GM18508 (cell line): Measurements from ENCODE around the gene HDGF.

Source experiments
- ATAC-seq: cut with Tn5 transposase; IDR thresholded peaks from one replicate; pipeline ENCODE4 v1.9.1; 2021; ENCODE audit warnings: moderate number of reproducible peaks; ENCODE audit not compliant: insufficient read depth, unreplicated experiment

Gene HDGF

DNA sequence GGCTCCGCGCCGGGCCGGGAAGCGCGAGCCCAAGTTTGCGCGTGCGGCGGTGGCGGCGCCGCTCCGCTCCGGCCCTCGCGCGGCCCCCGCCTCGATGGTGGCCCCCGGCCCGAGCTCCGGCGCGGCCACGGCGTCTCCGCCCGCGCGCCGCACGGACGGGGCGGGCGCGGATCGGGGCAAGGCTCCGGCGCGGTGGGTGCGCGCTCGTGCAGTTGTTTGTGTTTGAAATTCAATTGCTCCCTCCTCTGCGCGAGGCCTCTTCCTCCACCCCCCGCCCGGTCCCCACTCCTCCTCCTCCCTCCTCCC is at the start of gene HDGF:
HDGF (minus strand) TSS at position 225 of the 306 bp plus-strand sequence. CDS start 246 bp downstream, outside the sequence.
- no peak for ATAC-seq

DNA sequence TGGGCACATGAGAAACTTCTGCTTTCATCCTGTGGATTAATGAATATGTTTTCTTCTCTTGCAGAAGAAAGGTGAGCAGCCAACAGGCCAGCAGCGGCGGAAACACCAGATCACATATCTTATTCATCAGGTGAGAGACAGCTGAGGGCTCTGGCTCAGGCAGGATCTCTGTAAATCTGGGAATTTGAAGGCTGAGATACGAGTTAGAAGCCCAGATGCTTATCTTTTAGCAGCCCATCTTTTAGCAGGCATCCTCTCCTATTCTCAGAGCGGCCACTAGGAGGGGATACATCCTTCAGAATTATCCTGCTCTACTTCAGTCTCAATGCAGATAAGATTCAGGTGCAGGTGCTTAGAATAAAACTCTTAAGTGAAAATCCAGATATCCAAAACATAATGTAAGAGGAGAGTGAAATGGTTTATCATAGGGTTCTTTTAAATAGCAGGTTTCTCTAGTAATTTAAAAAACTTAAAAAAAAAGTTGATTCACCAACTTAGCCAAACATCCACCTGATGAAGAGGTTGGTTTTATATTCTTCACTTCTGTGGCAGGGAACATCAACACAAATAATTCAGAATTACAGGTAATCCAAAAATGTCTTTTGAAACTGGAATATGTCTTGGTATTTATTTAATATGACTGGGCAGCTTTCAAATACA is 45.9 kb upstream of the HDGF start:
- ATAC-seq = no peak

GRCh38 chr1:156796340-156797097 is 45.0 kb upstream of the HDGF start:
- ATAC-seq = no peak

DNA sequence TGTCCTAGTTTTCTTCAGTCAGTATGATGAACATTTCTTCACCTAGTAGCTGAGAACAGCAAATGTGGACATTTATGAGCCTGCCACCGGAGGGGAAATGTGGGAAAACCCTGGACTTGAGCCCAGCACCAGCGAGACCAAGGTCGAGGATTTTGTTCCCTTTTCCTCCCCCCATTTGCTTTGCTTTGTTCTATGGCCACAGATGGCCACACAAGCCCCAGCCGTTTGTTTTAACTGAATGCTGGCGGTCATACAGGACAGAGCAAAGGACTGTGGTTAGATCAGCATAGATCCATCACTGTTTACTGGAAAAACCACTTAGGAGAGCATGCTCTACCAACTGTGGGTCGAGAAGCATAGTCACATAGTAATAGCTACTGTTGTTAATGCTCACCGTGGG is 44.3 kb upstream of the HDGF start:
- no peak for ATAC-seq

DNA sequence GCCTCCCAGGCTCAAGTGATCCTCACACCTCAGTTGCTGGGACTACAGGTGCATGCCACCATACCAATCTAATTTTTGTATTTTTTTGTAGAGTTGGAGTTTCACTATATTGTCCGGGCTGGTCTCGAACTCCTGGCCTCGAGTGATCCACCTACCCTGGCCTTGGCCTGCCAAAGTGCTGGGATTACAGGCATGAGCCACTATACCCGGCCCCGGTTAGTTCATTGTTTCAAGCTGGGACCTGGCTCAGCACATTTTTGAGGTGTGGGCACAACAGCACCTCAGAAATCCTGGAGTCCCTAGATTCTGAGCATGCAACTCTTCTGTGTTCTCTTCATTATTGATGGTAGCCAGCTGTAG is 43.9 kb upstream of the HDGF start:
- ATAC-seq = no peak

GRCh38 chr1:156794506-156795373 is 43.3 kb upstream of the HDGF start:
- no peak for ATAC-seq

GRCh38 chr1:156789621-156790318 is 38.3 kb upstream of the HDGF start:
- no peak for ATAC-seq

GRCh38 chr1:156788136-156788535 is 36.7 kb upstream of the HDGF start:
- no peak for ATAC-seq

DNA sequence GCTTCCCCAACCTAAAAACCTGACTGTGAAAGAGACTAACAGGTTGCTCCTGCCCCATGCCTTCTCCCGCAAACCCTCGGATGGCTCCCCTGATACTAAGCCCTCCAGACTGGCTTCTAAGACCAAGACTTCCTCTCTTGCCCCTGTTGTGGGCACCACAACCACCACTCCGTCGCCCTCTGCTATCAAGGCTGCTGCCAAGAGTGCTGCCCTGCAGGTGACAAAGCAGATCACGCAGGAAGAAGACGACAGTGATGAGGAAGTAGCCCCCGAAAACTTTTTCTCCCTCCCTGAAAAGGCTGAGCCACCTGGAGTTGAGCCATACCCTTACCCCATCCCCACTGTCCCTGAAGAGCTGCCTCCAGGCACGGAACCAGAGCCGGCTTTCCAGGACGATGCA is 35.2 kb upstream of the HDGF start:
- ATAC-seq = no peak

DNA sequence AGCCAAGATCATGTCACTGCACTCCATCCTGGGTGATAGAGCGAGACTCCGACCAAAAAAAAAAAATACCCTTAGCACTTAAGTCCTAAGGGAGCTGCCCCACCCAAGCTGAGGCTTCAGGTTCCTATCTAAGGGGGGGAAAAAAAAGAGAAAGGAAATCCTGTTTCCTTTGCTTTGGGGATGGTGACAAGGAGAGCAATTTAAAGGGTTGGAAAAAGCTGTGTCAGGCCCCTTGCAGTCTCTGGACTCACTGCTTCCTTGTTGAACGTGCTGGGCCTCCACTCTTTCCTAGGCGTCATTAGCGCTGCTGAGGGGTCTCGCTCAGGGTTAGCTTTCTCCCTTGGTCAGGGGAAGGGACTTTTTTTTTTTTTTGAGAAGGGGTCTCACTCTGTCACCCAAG is 34.0 kb upstream of the HDGF start:
- no peak for ATAC-seq

DNA sequence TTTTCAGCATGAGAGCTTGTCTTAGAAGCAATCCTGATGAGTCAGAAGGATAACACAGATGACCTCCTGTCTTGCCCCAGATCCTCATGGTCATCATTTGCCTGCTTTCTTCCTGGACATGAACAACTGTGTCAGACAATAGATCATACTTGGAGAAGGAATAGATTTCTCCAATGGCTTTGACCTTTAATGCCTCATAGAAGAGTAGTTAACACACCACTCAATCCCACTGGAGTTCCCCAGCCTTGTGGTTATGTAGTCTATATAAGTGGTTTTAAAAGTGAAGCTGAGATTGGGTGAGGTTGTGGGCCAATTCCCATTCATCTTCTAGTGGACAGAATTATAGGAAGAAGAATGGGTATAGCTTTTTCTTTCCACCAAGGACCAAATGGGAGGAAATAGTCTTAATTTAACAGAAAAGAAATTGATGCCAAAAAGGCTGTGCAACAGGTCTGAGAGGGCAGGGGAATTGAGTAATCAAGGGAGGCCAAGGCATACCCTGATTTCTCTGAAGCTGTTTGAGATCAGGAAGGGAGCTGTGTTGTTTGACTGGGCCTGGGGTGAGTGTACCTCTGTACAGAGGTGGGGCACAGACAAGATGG is 30.2 kb upstream of the HDGF start:
- no peak for ATAC-seq

GRCh38 chr1:156777573-156777972 is 26.1 kb upstream of the HDGF start:
- no peak for ATAC-seq

DNA sequence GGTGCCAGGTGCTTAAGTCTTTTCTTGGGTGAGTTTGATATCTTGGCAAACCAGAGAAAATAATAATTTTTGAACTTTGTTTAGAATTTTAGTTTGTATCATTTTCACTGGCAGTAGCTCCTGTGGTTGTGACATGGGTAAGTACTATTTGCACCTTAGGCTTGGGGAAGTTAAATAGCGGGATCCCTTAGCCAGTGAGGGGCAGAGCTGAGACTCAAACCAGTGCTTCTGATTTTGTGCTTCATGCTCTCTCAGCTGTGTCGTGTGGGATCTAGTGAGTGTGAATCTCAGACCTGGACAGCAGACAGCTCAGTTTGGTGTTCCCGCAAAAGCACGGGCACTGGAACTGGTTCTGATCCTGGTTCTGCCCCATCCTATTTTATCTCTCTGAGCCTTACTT is 25.5 kb upstream of the HDGF start:
- ATAC-seq = no peak

DNA sequence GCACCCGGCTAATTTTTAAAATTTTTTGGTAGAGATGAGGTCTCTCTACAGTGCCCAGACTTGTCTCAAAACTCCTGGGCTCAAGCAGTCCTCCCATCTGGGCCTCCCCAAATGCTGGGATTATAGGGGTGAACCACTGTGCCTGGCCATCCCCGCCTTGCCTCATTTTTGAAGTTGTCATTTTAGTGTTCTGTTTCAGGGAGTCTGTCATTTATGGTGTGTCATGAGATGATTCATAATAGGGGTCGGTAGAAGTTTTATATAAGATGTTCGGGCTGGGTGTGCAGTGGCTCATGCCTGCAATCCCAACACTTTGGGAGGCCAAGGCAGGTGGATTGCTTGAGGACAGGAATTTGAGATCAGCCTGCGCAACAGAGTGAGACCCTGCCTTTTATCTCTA is 24.3 kb upstream of the HDGF start:
- no peak for ATAC-seq

- ATAC-seq = no peak
Observed at GRCh38 chr1:156773607-156774006, 22.1 kb upstream of the HDGF start.

GRCh38 chr1:156772728-156773497 is 21.4 kb upstream of the HDGF start:
- no peak for ATAC-seq

- no peak for ATAC-seq
Observed at GRCh38 chr1:156772222-156772621, 20.7 kb upstream of the HDGF start.

GRCh38 chr1:156768610-156769295 is 17.3 kb upstream of the HDGF start:
- ATAC-seq = no peak
